ENCODE data around the gene FBXO8.

FBXO8 gene

GRCh38 chr4:174252412-174252811, 31.1 kb downstream of the FBXO8 start:
- Histone ChIP-seq H3K4me1 (ENCODE audit: insufficient read depth, low read length, poor library complexity, severe bottlenecking) (no peaks in the 10 kb centered on the region), H3K27me3 (ENCODE audit: insufficient read depth, low read length, poor library complexity, severe bottlenecking) (no peaks in the 10 kb centered on the region), H3K4me3 (ENCODE audit: low read length, poor library complexity, severe bottlenecking) (no peak overlapping the region), H3K9me3 (ENCODE audit: insufficient read depth, low read depth, low read length) (no peaks in the 10 kb centered on the region), H3K79me2 (ENCODE audit: insufficient read depth, low read length) (no peaks in the 10 kb centered on the region), H3F3A (ENCODE audit: low read depth) (no peaks in the 10 kb centered on the region), H3K36me3 (ENCODE audit: insufficient read depth, low read length) (peaks cover 6% of the 10 kb centered on the region; the same call in 1 of the 2 replicates), H3K9ac (ENCODE audit: low read depth, low read length, poor library complexity, severe bottlenecking) (no peak overlapping the region), H2AFZ (ENCODE audit: low read length) (no peak overlapping the region), H3K4me2 (ENCODE audit: low read depth, low read length, poor library complexity, severe bottlenecking) (no peak overlapping the region), H4K20me1 (ENCODE audit: insufficient read depth, low read length, poor library complexity, severe bottlenecking) (no peaks in the 10 kb centered on the region), H3K9me2 (replicated peaks; ENCODE audit: low read depth, low read length) (no peaks in the 10 kb centered on the region)
- TF ChIP-seq EZH2phosphoT487 (IDR thresholded peaks at IDR 0.05; ENCODE audit: borderline replicate concordance) = no peak
- TF ChIP-seq CTCF (conservative IDR thresholded peaks at IDR 0.05; ENCODE audit: low read length) = no peak

GRCh38 chr4:174248407-174248806, 35.1 kb downstream of the FBXO8 start:
- Histone ChIP-seq H3F3A (ENCODE audit: low read depth) (no peaks in the 10 kb centered on the region), H3K9me2 (replicated peaks; ENCODE audit: low read depth, low read length) (no peaks in the 10 kb centered on the region), H2AFZ (ENCODE audit: low read length) (no peak overlapping the region), H3K79me2 (ENCODE audit: insufficient read depth, low read length) (no peaks in the 10 kb centered on the region), H3K27me3 (ENCODE audit: insufficient read depth, low read length, poor library complexity, severe bottlenecking) (no peaks in the 10 kb centered on the region), H3K9me3 (ENCODE audit: insufficient read depth, low read depth, low read length) (no peaks in the 10 kb centered on the region), H3K4me3 (ENCODE audit: low read length, poor library complexity, severe bottlenecking) (no peak overlapping the region), H4K20me1 (ENCODE audit: insufficient read depth, low read length, poor library complexity, severe bottlenecking) (no peaks in the 10 kb centered on the region), H3K4me1 (ENCODE audit: insufficient read depth, low read length, poor library complexity, severe bottlenecking) (peaks cover 4% of the 10 kb centered on the region), H3K9ac (ENCODE audit: low read depth, low read length, poor library complexity, severe bottlenecking) (no peak overlapping the region), H3K36me3 (ENCODE audit: insufficient read depth, low read length) (no peaks in the 10 kb centered on the region), H3K4me2 (ENCODE audit: low read depth, low read length, poor library complexity, severe bottlenecking) (no peak overlapping the region)
- TF ChIP-seq EZH2phosphoT487 (IDR thresholded peaks at IDR 0.05; ENCODE audit: borderline replicate concordance) = no peak
- TF ChIP-seq CTCF (conservative IDR thresholded peaks at IDR 0.05; ENCODE audit: low read length) = no peak

- H3K9me3 ChIP-seq (ENCODE audit: insufficient read depth, low read depth, low read length) = no peaks in the 10 kb centered on the region
- no peaks in the 10 kb centered on the region for H4K20me1 ChIP-seq (ENCODE audit: insufficient read depth, low read length, poor library complexity, severe bottlenecking)
- TF ChIP-seq CTCF (conservative IDR thresholded peaks at IDR 0.05; ENCODE audit: low read length) = no peak
- no peak for TF ChIP-seq EZH2phosphoT487 (IDR thresholded peaks at IDR 0.05; ENCODE audit: borderline replicate concordance)
- H3K79me2 ChIP-seq (ENCODE audit: insufficient read depth, low read length) = no peaks in the 10 kb centered on the region
- H3K36me3 ChIP-seq (ENCODE audit: insufficient read depth, low read length) = no peaks in the 10 kb centered on the region
- no peaks in the 10 kb centered on the region for H3K27me3 ChIP-seq (ENCODE audit: insufficient read depth, low read length, poor library complexity, severe bottlenecking)
- no peaks in the 10 kb centered on the region for H3K9me2 ChIP-seq (replicated peaks; ENCODE audit: low read depth, low read length)
- no peaks in the 10 kb centered on the region for H3F3A ChIP-seq (ENCODE audit: low read depth)
- H3K4me1 ChIP-seq (ENCODE audit: insufficient read depth, low read length, poor library complexity, severe bottlenecking) = peaks cover 4% of the 10 kb centered on the region
- H2AFZ ChIP-seq (ENCODE audit: low read length) = no peak overlapping the region
- H3K4me3 ChIP-seq (ENCODE audit: low read length, poor library complexity, severe bottlenecking) = no peak overlapping the region
- H3K9ac ChIP-seq (ENCODE audit: low read depth, low read length, poor library complexity, severe bottlenecking) = no peak overlapping the region
- H3K4me2 ChIP-seq (ENCODE audit: low read depth, low read length, poor library complexity, severe bottlenecking) = no peak overlapping the region
Measured at GRCh38 chr4:174245714-174246113, 37.8 kb downstream of the FBXO8 start.
